PC-3 (cell line): ENCODE data around the gene HSF2BP.

ENCODE experiments used
- EZH2 ChIP-seq: fragments of 300-600 bp; sonication (generic); IDR thresholded peaks from one replicate; pipeline ENCODE4 v1.6.1; 2017; ENCODE audit warnings: antibody characterized with exemption, mild to moderate bottlenecking, low read length; ENCODE audit not compliant: unreplicated experiment
- EZH2phosphoT487 ChIP-seq: fragments of 300-600 bp; sonication (generic); IDR thresholded peaks from 2 replicates; pipeline ENCODE4 v1.6.1; 2018; ENCODE audit warnings: mild to moderate bottlenecking, antibody characterized with exemption, low read length, borderline replicate concordance
- TF ChIP-seq, protein P1 (sequence below): fragments of 300-600 bp; sonication (generic); conservative IDR thresholded peaks from 2 replicates; pipeline ENCODE4 v1.5.1; 2017; ENCODE audit warnings: antibody characterized with exemption, low read depth, mild to moderate bottlenecking, low read length

- TF ChIP-seq, protein P1, sequence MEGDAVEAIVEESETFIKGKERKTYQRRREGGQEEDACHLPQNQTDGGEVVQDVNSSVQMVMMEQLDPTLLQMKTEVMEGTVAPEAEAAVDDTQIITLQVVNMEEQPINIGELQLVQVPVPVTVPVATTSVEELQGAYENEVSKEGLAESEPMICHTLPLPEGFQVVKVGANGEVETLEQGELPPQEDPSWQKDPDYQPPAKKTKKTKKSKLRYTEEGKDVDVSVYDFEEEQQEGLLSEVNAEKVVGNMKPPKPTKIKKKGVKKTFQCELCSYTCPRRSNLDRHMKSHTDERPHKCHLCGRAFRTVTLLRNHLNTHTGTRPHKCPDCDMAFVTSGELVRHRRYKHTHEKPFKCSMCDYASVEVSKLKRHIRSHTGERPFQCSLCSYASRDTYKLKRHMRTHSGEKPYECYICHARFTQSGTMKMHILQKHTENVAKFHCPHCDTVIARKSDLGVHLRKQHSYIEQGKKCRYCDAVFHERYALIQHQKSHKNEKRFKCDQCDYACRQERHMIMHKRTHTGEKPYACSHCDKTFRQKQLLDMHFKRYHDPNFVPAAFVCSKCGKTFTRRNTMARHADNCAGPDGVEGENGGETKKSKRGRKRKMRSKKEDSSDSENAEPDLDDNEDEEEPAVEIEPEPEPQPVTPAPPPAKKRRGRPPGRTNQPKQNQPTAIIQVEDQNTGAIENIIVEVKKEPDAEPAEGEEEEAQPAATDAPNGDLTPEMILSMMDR = peak; percentile 19; the same call in 1 of the 2 replicates
- TF ChIP-seq EZH2 (no peak), EZH2phosphoT487 (no peak)
Measured at GRCh38 chr21:43644609-43645008, 14.7 kb downstream of the HSF2BP start.
